B cell (primary cell): Measurements from ENCODE around the gene UBASH3B. TPM values are rescaled to one million over a fixed set of nuclear protein-coding genes. Genes with fewer than 3 reads are reported as not detected.
"Not testable (repeated sequence)": the region's sequence is repeated elsewhere in the genome, so short reads cannot be mapped to it uniquely, and the experiment has no call there.

Experiments used
- ATAC-seq: fragments of 200-7000 bp; cut with Tn5 transposase; one replicate; pipeline ENCODE4 v1.10.0; 2021; ENCODE audit warnings: low read depth, mild to moderate bottlenecking, moderate number of reproducible peaks, moderate library complexity
- CTCF ChIA-PET: fragments of 350-600 bp; sonication (Branson Sonifier 250); formaldehyde crosslinking; loops from one replicate; lab custom pipeline; 2021; ENCODE audit warnings: antibody characterized with exemption, inconsistent platforms; lab: Charles Lee
- POLR2A ChIA-PET: fragments of 350-600 bp; sonication (Branson Sonifier 250); formaldehyde crosslinking; loops from one replicate; lab custom pipeline; 2021; ENCODE audit warnings: antibody characterized with exemption; lab: Charles Lee
- DNase-seq: peaks from one replicate; pipeline ENCODE4 v3.0.0; 2013
- H2AFZ ChIP-seq: 2 replicates; pipeline ENCODE4 v1.6.1; 2012; ENCODE audit warnings: mild to moderate bottlenecking, low read depth, low read length; ENCODE audit not compliant: insufficient read depth, poor library complexity, severe bottlenecking
- H3K27ac ChIP-seq, 2 donors: 1 replicate in 1 of 2; 2 replicates in 1 of 2; pipeline ENCODE4 v1.5.1; 2012 to 2013; ENCODE audit warnings: low read length in 2 of 2, mild to moderate bottlenecking in 2 of 2, moderate library complexity in 1 of 2
- H3K27me3 ChIP-seq, 4 experiments: fragments of 200-600 bp in 1 of 4; sonication (generic) in 1 of 4; replicated peaks in 1 of 4; 1 replicate in 2 of 4; 2 replicates in 2 of 4; pipeline versions ENCODE4 v1.6.1 to v1.7.0; 2013 to 2016; ENCODE audit warnings: low read length in 3 of 4, mild to moderate bottlenecking in 2 of 4, mixed read lengths in 1 of 4, moderate library complexity in 1 of 4; ENCODE audit not compliant: insufficient read depth in 4 of 4, control insufficient read depth in 3 of 4; ENCODE audit errors: control extremely low read depth in 1 of 4
- H3K36me3 ChIP-seq, 2 experiments: replicated peaks in 1 of 2; 1 replicate in 1 of 2; 2 replicates in 1 of 2; pipeline versions ENCODE4 v1.6.1 to v1.7.1; 2013; ENCODE audit warnings: low read length in 1 of 2; ENCODE audit not compliant: insufficient read depth in 2 of 2, control insufficient read depth in 1 of 2; ENCODE audit errors: control extremely low read depth in 1 of 2, extremely low read depth in 1 of 2
- H3K4me1 ChIP-seq, 2 donors: fragments of 200-600 bp in 1 of 2; sonication (generic) in 1 of 2; 1 replicate in 1 of 2; 2 replicates in 1 of 2; pipeline versions ENCODE4 v1.5.1 to v1.6.1; 2013 to 2017; ENCODE audit warnings: low read length in 2 of 2; ENCODE audit not compliant: control insufficient read depth in 2 of 2, insufficient read depth in 2 of 2
- H3K4me2 ChIP-seq: replicated peaks from 2 replicates; pipeline ENCODE3; 2012; ENCODE audit warnings: mild to moderate bottlenecking, low read depth, low read length; ENCODE audit not compliant: poor library complexity, severe bottlenecking
- H3K4me3 ChIP-seq, 5 experiments: fragments of 200-600 bp in 1 of 5; sonication (generic) in 1 of 5; 1 replicate in 3 of 5; 2 replicates in 2 of 5; pipeline versions ENCODE4 v1.5.1 to v1.7.0; 2011 to 2016; ENCODE audit warnings: low read length in 4 of 5, mild to moderate bottlenecking in 4 of 5, low read depth in 2 of 5, control low read depth in 1 of 5, moderate library complexity in 1 of 5; ENCODE audit not compliant: insufficient read depth in 1 of 5; ENCODE audit errors: control extremely low read depth in 1 of 5, extremely low read depth in 1 of 5
- H3K79me2 ChIP-seq: fragments of 200-600 bp; sonication (generic); one replicate; pipeline ENCODE4 v1.6.0; 2016; ENCODE audit warnings: low read length; ENCODE audit not compliant: control insufficient read depth, insufficient read depth
- H3K9ac ChIP-seq: fragments of 200-600 bp; sonication (generic); 2 replicates; pipeline ENCODE4 v1.6.1; 2017; ENCODE audit warnings: mild to moderate bottlenecking, low read length, moderate library complexity
- H3K9me3 ChIP-seq, 3 donors: one replicate each; pipeline versions ENCODE4 v1.6.1 to v1.7.1; 2013; ENCODE audit warnings: low read length in 2 of 3; ENCODE audit not compliant: control insufficient read depth in 2 of 3, insufficient read depth in 1 of 3; ENCODE audit errors: control extremely low read depth in 1 of 3
- H4K20me1 ChIP-seq: 2 replicates; pipeline ENCODE4 v1.6.0; 2012; ENCODE audit warnings: mild to moderate bottlenecking, low read length; ENCODE audit not compliant: insufficient read depth, control insufficient read depth, poor library complexity, severe bottlenecking
- H3K27ac Mint-ChIP-seq: one replicate; pipeline ENCODE4 v1.8.0; 2021; ENCODE audit warnings: mixed read lengths
- H3K27me3 Mint-ChIP-seq: one replicate; pipeline ENCODE4 v1.8.0; 2021; ENCODE audit warnings: mixed read lengths
- H3K4me1 Mint-ChIP-seq: one replicate; pipeline ENCODE4 v1.8.0; 2021; ENCODE audit warnings: mixed read lengths
- H3K4me3 Mint-ChIP-seq: one replicate; pipeline ENCODE4 v1.8.0; 2021; ENCODE audit warnings: mixed read lengths
- H3K9me3 Mint-ChIP-seq: one replicate; pipeline ENCODE4 v1.8.0; 2022; ENCODE audit warnings: mixed read lengths; ENCODE audit not compliant: insufficient read depth
- CTCF ChIP-seq: fragments of 200-600 bp; IDR thresholded peaks from one replicate; pipeline ENCODE4 v1.8.0; 2022; ENCODE audit warnings: antibody characterized with exemption, mild to moderate bottlenecking
- EZH2 ChIP-seq: IDR thresholded peaks from 2 replicates; pipeline ENCODE4 v1.6.1; 2012; ENCODE audit warnings: borderline replicate concordance, low read depth, mild to moderate bottlenecking, moderate library complexity, low read length; ENCODE audit not compliant: insufficient read depth, poor library complexity, severe bottlenecking
- WGBS: methylation state at CpG from one replicate; pipeline ENCODE4 v1.1.5; 2013; ENCODE audit warnings: missing lambda C conversion rate; ENCODE audit not compliant: insufficient coverage; 5-methylcytosine and 5-hydroxymethylcytosine counted together
- intact Hi-C: fragments of 100-400 bp; cut with micrococcal nuclease; formaldehyde crosslinking; loops from one replicate; pipeline ENCODE4 v1.10.0; 2022
- polyA plus RNA-seq: library from polyadenylated mRNA; depleted of rRNA; stranded (reverse); fragments of >200 nt; gene quantifications from 2 replicates; pipeline ENCODE4 v1.2.3, GENCODE V29; 2012
- total RNA-seq, 2 donors: library from RNA; stranded (reverse); fragments of 120-200 nt in 1 of 2; gene quantifications; 1 replicate in 1 of 2; 2 replicates in 1 of 2; pipeline versions ENCODE4 v1.2.3 to v1.2.4, GENCODE V29; 2013 to 2022

UBASH3B gene
- total and polyA plus RNA-seq, 2 donors (not counting 1 experiment from before 2014, with no cell fraction given), result 2.3 to 3.6 TPM

DNA sequence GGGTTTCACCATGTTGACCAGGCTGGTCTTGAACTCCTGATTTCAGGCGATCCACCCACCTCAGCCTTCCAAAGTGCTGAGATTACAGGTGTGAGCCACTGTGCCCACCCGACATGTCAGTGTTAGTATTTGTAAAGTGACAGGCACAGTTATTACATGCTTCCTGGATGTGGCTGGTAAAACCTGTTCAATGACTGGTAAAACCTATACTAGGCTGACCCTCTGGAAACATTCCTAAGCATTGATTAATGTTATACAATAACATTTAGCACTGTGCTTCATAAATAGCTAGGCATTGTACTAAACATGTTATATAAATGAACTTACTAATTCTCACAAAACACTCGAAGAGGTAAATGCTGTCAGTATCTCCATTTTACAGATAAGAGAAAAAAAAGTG lies 206.1 kb downstream of the UBASH3B start:
- intact Hi-C loops, result no loop called here
- Histone ChIP-seq H3K27ac (no peak overlapping the region), H4K20me1 (no peaks in the 10 kb centered on the region), H3K4me3 (no peak overlapping the region), H3K9me3 (no peaks in the 10 kb centered on the region), H3K9ac (no peak overlapping the region), H3K4me2 (no peak overlapping the region), H2AFZ (no peak overlapping the region), H3K79me2 (no peaks in the 10 kb centered on the region), H3K27me3 (peaks cover 0 to 20% (median 6%) of the 10 kb centered on the region in 4 experiments), H3K4me1 (peaks cover under 1 to 8% of the 10 kb centered on the region in 2 donors), H3K36me3 (no peaks in the 10 kb centered on the region)
- Mint-ChIP-seq H3K27ac (no peak overlapping the region), H3K9me3 (no peaks in the 10 kb centered on the region), H3K27me3 (peaks cover 49% of the 10 kb centered on the region), H3K4me3 (no peak overlapping the region), H3K4me1 (peaks cover 13% of the 10 kb centered on the region)
- WGBS, result no CpG with 5 or more reads among the region's 3 CpGs
- POLR2A ChIA-PET, result no interaction called here
- no peak for ATAC-seq
- CTCF ChIA-PET, result interaction anchor here (0.6 to 7.4 kb wide), 9 partner anchors 9 to 281 kb away, joined by 3 to 128 read pairs (median 18); partner anchors contain the start of gene HSPA8
- no peak for TF ChIP-seq EZH2
- no peak for TF ChIP-seq CTCF
- DNase-seq, result no peak

- no peak overlapping the region for H3K4me3 Mint-ChIP-seq
- Histone ChIP-seq H3K27me3 (peaks cover 0 to 20% (median 6%) of the 10 kb centered on the region in 4 experiments), H4K20me1 (no peaks in the 10 kb centered on the region), H3K9ac (no peak overlapping the region), H3K79me2 (no peaks in the 10 kb centered on the region), H3K36me3 (no peaks in the 10 kb centered on the region), H3K4me2 (no peak overlapping the region), H3K9me3 (no peaks in the 10 kb centered on the region), H3K4me3 (no peak overlapping the region), H3K27ac (no peak overlapping the region), H2AFZ (no peak overlapping the region), H3K4me1 (peaks cover 0 to 8% of the 10 kb centered on the region in 2 donors)
- H3K27me3 Mint-ChIP-seq, result peaks cover 52% of the 10 kb centered on the region
- no peak overlapping the region for H3K27ac Mint-ChIP-seq
- ChIA-PET POLR2A (no interaction called here), CTCF (interaction anchor here (0.6 to 7.4 kb wide), 7 partner anchors 10 to 282 kb away, joined by 3 to 128 read pairs (median 18); partner anchors contain the start of gene HSPA8)
- no CpG with 5 or more reads among the region's 1 CpG for WGBS
- intact Hi-C loops, result no loop called here
- ATAC-seq, result no peak
- no peaks in the 10 kb centered on the region for H3K9me3 Mint-ChIP-seq
- DNase-seq, result no peak
- peaks cover 10% of the 10 kb centered on the region for H3K4me1 Mint-ChIP-seq
- TF ChIP-seq EZH2, result no peak
- no peak for TF ChIP-seq CTCF
Measured at GRCh38 chr11:122862091-122862490, 206.6 kb downstream of the UBASH3B start.

GRCh38 chr11:122863154-122863553 lies 207.6 kb downstream of the UBASH3B start:
- H3K9ac ChIP-seq, H3K27ac Mint-ChIP-seq, H4K20me1 ChIP-seq, H3K9me3 ChIP-seq, ATAC-seq, DNase-seq, H3K4me1 ChIP-seq, POLR2A ChIA-PET, H3K4me3 ChIP-seq, H3K4me3 Mint-ChIP-seq, H3K9me3 Mint-ChIP-seq, H2AFZ ChIP-seq, H3K4me2 ChIP-seq, H3K36me3 ChIP-seq, H3K79me2 ChIP-seq, H3K27ac ChIP-seq: not testable (repeated sequence)
- Mint-ChIP-seq H3K4me1 (peaks cover 10% of the 10 kb centered on the region), H3K27me3 (peaks cover 60% of the 10 kb centered on the region)
- peaks cover 0 to 24% (median 6%) of the 10 kb centered on the region in 4 experiments for H3K27me3 ChIP-seq
- CTCF ChIA-PET, result interaction anchor here (0.6 to 7.4 kb wide), 18 partner anchors 11 to 389 kb away, joined by 3 to 128 read pairs (median 9); partner anchors contain the start of genes HSPA8 and JHY
- WGBS, result no CpG with 5 or more reads among the region's 1 CpG
- intact Hi-C loops, result loop anchor here (1.0 kb wide), 2 partner anchors 160 to 191 kb away; no protein-coding TSS in a partner anchor
